Endodermal cell (in vitro differentiated cells): ENCODE results near the gene VPS9D1. TPM values are rescaled to one million over a fixed set of nuclear protein-coding genes. Genes with fewer than 3 reads are reported as not detected.

Source experiments
- DNase-seq: peaks from one replicate; pipeline ENCODE4 v3.0.0-alpha.2; 2017
- H3K27ac ChIP-seq: 2 replicates; pipeline ENCODE4 v1.5.1; 2013; ENCODE audit warnings: mild to moderate bottlenecking, low read depth, low read length, moderate library complexity
- H3K27me3 ChIP-seq: 2 replicates; pipeline ENCODE4 v1.6.1; 2013; ENCODE audit warnings: mild to moderate bottlenecking, low read length, moderate library complexity; ENCODE audit not compliant: insufficient read depth, control insufficient read depth, poor library complexity, severe bottlenecking
- H3K36me3 ChIP-seq: 2 replicates; pipeline ENCODE4 v1.7.0; 2013; ENCODE audit warnings: mild to moderate bottlenecking, low read length, moderate library complexity; ENCODE audit not compliant: control insufficient read depth, insufficient read depth
- H3K4me1 ChIP-seq: one replicate; pipeline ENCODE4 v1.7.0; 2013; ENCODE audit warnings: low read length; ENCODE audit not compliant: control insufficient read depth, insufficient read depth
- H3K4me3 ChIP-seq: 2 replicates; pipeline ENCODE4 v1.5.1; 2013; ENCODE audit warnings: mild to moderate bottlenecking, low read length, moderate library complexity
- H3K9ac ChIP-seq: 2 replicates; pipeline ENCODE4 v1.6.1; 2013; ENCODE audit warnings: mild to moderate bottlenecking, low read length, moderate library complexity; ENCODE audit not compliant: poor library complexity, severe bottlenecking; ENCODE audit errors: extremely low read depth
- H3K9me3 ChIP-seq: 2 replicates; pipeline ENCODE4 v1.6.1; 2013; ENCODE audit warnings: mild to moderate bottlenecking, low read length, moderate library complexity; ENCODE audit not compliant: control insufficient read depth
- H3K27ac Mint-ChIP-seq: 2 replicates; pipeline ENCODE4 v1.8.0; 2020; ENCODE audit warnings: mixed read lengths
- H3K27me3 Mint-ChIP-seq: 2 replicates; pipeline ENCODE4 v1.8.0; 2021; ENCODE audit warnings: mild to moderate bottlenecking, mixed read lengths; ENCODE audit not compliant: insufficient read depth
- H3K36me3 Mint-ChIP-seq: 2 replicates; pipeline ENCODE4 v1.8.0; 2020; ENCODE audit warnings: low read depth, mixed read lengths
- H3K4me1 Mint-ChIP-seq: 2 replicates; pipeline ENCODE4 v1.8.0; 2020; ENCODE audit warnings: mixed read lengths
- H3K4me3 Mint-ChIP-seq: 2 replicates; pipeline ENCODE4 v1.8.0; 2020; ENCODE audit warnings: mild to moderate bottlenecking, moderate library complexity, mixed read lengths
- H3K9me3 Mint-ChIP-seq: 2 replicates; pipeline ENCODE4 v1.8.0; 2020; ENCODE audit warnings: mild to moderate bottlenecking, mixed read lengths
- WGBS, 2 experiments: methylation state at CpG; one replicate each; pipeline versions ENCODE4 v1.1.5 to v1.1.7; 2013; ENCODE audit warnings: missing lambda C conversion rate in 2 of 2, mixed read lengths in 1 of 2; ENCODE audit not compliant: insufficient coverage in 1 of 2, insufficient read length in 1 of 2; 5-methylcytosine and 5-hydroxymethylcytosine counted together
- total RNA-seq, 2 donors: library from RNA; stranded (reverse); fragmentation: NEBNext Ultra II Directional in 1 of 2; extraction: Animal tissue kit (Norgen Biotek cat#: 25700) in 1 of 2; gene quantifications; 2 replicates in 1 of 2; 3 replicates in 1 of 2; pipeline ENCODE4 v1.2.1, GENCODE V29; 2021
- TF ChIP-seq, protein P1 (sequence below): fragments of 200-600 bp; sonication (generic); conservative IDR thresholded peaks from 2 replicates; pipeline ENCODE4 v1.5.0; 2021; ENCODE audit warnings: antibody characterized with exemption, mild to moderate bottlenecking

VPS9D1 gene
- total RNA-seq, 2 donors from 2014 or later = 7.4 to 10.0 TPM

DNA sequence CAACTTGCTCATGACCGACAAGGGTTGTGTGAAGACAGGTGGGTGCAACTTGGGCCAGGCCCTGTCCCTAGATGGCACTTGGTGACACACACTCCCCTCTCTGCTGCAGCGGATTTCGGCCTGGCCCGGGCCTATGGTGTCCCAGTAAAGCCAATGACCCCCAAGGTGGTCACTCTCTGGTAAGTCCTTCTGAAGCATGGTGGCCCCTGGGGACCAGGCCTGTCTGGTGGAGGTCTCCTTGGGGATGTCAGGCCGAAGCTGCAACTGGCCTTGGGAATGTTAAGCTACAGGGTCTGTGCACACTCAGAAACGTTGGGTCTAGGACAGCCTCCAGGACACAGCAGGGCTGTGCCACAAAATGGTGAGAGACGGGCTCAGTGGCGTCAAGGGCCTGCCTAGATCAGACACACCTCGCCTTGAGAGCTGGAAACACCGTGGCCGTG, 27.4 kb downstream of the VPS9D1 start:
- Mint-ChIP-seq H3K27ac (no peak overlapping the region), H3K4me1 (no peaks in the 10 kb centered on the region), H3K36me3 (peaks cover 54% of the 10 kb centered on the region), H3K4me3 (no peak overlapping the region), H3K9me3 (no peaks in the 10 kb centered on the region), H3K27me3 (no peaks in the 10 kb centered on the region)
- H3K27me3 ChIP-seq = no peaks in the 10 kb centered on the region
- H3K4me1 ChIP-seq = no peaks in the 10 kb centered on the region
- no peak overlapping the region for H3K4me3 ChIP-seq
- peaks cover 45% of the 10 kb centered on the region for H3K36me3 ChIP-seq
- no peaks in the 10 kb centered on the region for H3K9me3 ChIP-seq
- H3K27ac ChIP-seq = no peak overlapping the region
- no peak for DNase-seq
- 94 to 97% methylated on average over 11 of the region's 11 CpGs for WGBS, 2 experiments
- H3K9ac ChIP-seq = no peak overlapping the region
- TF ChIP-seq, protein P1, sequence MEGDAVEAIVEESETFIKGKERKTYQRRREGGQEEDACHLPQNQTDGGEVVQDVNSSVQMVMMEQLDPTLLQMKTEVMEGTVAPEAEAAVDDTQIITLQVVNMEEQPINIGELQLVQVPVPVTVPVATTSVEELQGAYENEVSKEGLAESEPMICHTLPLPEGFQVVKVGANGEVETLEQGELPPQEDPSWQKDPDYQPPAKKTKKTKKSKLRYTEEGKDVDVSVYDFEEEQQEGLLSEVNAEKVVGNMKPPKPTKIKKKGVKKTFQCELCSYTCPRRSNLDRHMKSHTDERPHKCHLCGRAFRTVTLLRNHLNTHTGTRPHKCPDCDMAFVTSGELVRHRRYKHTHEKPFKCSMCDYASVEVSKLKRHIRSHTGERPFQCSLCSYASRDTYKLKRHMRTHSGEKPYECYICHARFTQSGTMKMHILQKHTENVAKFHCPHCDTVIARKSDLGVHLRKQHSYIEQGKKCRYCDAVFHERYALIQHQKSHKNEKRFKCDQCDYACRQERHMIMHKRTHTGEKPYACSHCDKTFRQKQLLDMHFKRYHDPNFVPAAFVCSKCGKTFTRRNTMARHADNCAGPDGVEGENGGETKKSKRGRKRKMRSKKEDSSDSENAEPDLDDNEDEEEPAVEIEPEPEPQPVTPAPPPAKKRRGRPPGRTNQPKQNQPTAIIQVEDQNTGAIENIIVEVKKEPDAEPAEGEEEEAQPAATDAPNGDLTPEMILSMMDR = no peak

DNA sequence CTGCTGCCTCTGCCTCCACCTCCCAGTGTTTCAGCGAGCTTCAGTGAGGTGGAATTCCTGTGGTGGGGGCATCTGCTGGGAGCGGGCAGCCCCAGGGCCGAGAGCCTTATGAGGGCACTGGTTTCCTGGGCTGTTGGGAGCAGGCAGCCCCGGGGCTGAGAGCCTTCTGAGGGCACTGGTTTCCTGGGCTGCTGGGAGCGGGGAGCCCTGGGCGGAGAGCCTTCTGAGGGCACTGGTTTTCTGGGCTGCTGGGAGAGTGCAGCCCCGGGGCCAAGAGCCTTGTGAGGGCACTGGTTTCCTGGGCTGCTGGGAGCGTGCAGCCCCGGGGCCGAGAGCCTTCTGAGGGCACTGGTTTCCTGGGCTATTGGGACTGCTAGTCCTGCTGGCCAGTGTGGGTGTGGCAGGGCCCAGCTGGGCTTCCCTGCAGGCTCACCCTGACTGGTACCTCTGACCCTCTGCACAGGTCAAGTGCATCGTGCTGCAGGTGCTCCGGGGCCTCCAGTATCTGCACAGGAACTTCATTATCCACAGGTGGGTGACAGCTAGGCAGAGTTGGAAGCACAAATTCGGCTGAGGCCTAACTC, 28.6 kb downstream of the VPS9D1 start:
- Histone ChIP-seq H3K9ac (no peak overlapping the region), H3K4me1 (no peaks in the 10 kb centered on the region), H3K36me3 (peaks cover 40% of the 10 kb centered on the region), H3K27ac (no peak overlapping the region), H3K9me3 (no peaks in the 10 kb centered on the region), H3K4me3 (no peak overlapping the region), H3K27me3 (no peaks in the 10 kb centered on the region)
- no peak for DNase-seq
- TF ChIP-seq, protein P1 = no peak
- H3K4me3 Mint-ChIP-seq = no peak overlapping the region
- peaks cover 59% of the 10 kb centered on the region for H3K36me3 Mint-ChIP-seq
- H3K27me3 Mint-ChIP-seq = no peaks in the 10 kb centered on the region
- no peak overlapping the region for H3K27ac Mint-ChIP-seq
- 95 to 100% methylated on average over 6 to 13 of the region's 13 CpGs for WGBS, 2 experiments
- no peaks in the 10 kb centered on the region for H3K9me3 Mint-ChIP-seq
- peaks cover 6% of the 10 kb centered on the region for H3K4me1 Mint-ChIP-seq

DNA sequence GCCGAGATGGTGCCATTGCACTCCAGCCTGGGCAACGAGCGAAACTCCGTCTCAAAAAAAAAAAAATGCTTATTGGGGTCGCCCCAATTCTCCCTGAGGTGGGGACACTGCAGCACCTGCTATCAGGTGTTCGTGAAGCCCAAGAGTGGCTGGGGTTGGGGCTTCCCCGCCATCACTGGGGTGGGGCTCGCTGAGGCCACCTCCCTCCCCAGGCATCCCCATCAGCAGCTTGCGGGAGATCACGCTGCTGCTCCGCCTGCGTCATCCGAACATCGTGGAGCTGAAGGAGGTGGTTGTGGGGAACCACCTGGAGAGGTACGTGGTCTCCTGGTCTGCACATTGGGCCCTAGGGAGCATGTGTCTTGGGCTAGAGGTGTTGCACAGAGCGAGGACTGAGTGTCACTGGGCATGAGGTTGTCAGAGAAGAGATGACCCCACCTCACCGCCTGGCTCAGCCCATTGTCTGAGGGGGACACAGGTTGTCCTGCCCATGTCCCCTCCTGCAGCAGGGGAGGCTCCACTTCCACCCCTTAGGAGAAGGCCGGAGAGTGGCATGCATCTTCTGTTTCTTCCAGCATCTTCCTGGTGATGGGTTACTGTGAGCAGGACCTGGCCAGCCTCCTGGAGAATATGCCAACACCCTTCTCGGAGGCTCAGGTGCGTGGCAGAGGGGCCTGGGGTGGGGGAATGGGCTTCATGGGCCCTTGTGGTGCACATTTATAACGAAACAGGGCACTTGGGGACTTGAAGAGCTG, 29.3 kb downstream of the VPS9D1 start:
- H3K27ac ChIP-seq = no peak overlapping the region
- H3K9ac ChIP-seq = no peak overlapping the region
- TF ChIP-seq, protein P1 = no peak
- no peak for DNase-seq
- H3K27me3 Mint-ChIP-seq = no peaks in the 10 kb centered on the region
- H3K4me1 Mint-ChIP-seq = peaks cover 6% of the 10 kb centered on the region
- no peak overlapping the region for H3K27ac Mint-ChIP-seq
- H3K36me3 Mint-ChIP-seq = peaks cover 59% of the 10 kb centered on the region
- H3K27me3 ChIP-seq = no peaks in the 10 kb centered on the region
- peaks cover under 1% of the 10 kb centered on the region for H3K9me3 Mint-ChIP-seq
- no peaks in the 10 kb centered on the region for H3K9me3 ChIP-seq
- H3K4me1 ChIP-seq = no peaks in the 10 kb centered on the region
- no peak overlapping the region for H3K4me3 ChIP-seq
- WGBS, 2 experiments = 96 to 99% methylated on average over 15 to 21 of the region's 21 CpGs
- peaks cover 40% of the 10 kb centered on the region for H3K36me3 ChIP-seq
- H3K4me3 Mint-ChIP-seq = no peak overlapping the region
